ENCODE data around the gene ASB10. TPM values are rescaled to one million over a fixed set of nuclear protein-coding genes. Genes with fewer than 3 reads are reported as not detected.

ASB10 gene
- total and polyA plus RNA-seq, 2 of the 13 experiments (the other 11 are each of a cell fraction or from before 2014, with no cell fraction given), result not detected

DNA sequence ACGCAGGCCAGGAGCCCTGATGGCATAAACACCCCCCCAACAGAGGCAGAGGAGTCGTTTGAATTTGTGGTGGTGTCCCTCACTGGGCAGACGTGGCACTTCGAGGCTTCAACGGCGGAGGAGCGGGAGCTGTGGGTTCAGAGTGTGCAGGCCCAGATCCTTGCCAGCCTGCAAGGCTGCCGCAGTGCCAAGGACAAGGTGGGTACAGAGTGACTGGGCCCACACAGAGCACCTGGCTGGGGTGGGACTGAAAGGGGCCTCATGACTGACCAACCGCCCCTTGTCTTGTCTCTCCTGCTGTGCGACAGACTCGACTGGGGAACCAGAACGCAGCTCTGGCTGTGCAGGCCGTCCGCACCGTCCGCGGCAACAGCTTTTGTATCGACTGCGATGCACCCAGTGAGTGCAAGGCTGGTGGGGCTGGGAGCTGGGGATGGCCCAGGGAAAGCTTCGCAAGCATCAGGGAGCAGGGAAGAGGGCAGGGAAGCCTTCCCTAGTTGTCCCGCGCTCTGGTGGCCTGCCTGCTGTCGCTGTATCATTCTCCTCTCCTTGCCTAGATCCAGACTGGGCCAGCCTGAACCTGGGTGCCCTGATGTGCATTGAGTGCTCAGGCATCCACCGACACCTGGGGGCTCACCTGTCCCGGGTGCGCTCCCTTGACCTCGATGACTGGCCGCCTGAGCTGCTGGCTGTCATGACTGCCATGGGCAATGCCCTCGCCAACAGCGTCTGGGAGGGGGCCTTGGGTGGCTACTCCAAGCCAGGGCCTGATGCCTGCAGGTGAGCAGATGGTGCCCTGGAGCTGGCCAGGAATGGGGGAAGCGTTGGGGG, 45.0 kb downstream of the ASB10 start:
- Histone ChIP-seq H3K27me3 (ENCODE audit: control insufficient read depth in 1 of 2, insufficient read depth in 2 of 2, low read length in 2 of 2) (no peaks in the 10 kb centered on the region), H2AFZ (ENCODE audit: low read length) (no peak overlapping the region), H3K79me2 (ENCODE audit: insufficient read depth, low read length) (no peaks in the 10 kb centered on the region), H3K36me3 (replicated peaks in 1 of 2; ENCODE audit: control insufficient read depth in 1 of 2, insufficient read depth in 2 of 2, low read length in 2 of 2) (peaks cover 15 to 32% of the 10 kb centered on the region in 2 experiments), H3K27ac (ENCODE audit: extremely low read length, insufficient read depth, low read length) (no peak overlapping the region), H3K9ac (ENCODE audit: insufficient read depth, low read depth, low read length) (no peak overlapping the region), H4K20me1 (ENCODE audit: insufficient read depth, low read length) (no peaks in the 10 kb centered on the region), H3K9me3 (ENCODE audit: low read length) (no peaks in the 10 kb centered on the region), H3K4me3 (replicated peaks in 1 of 3; ENCODE audit: insufficient read depth in 1 of 3, low read depth in 2 of 3, low read length in 3 of 3) (no peak overlapping the region), H3K4me2 (ENCODE audit: low read depth, low read length) (no peak overlapping the region), H3K4me1 (ENCODE audit: insufficient read depth, low read length) (no peaks in the 10 kb centered on the region)
- intact Hi-C loops (cut with micrococcal nuclease; ENCODE audit: unreplicated experiment) (no loop called here), in situ Hi-C loops (cut with HindIII; ENCODE audit: extremely low pct_ligation_motif_present, low pct_unique_long_range_greater_than_20kb) (no loop called here)
- 94% methylated on average over 6 of the region's 31 CpGs for WGBS (ENCODE audit: low lambda C conversion rate)
- FAIRE-seq (no peak), DNase-seq (ENCODE audit: low spot score) (no peak), ATAC-seq (no peak)
- POLR2A ChIA-PET, result interaction anchor here (1.2 kb wide), 1 partner anchor 85 kb away, joined by 3 read pairs; the partner anchor contains the start of gene ABCF2
- TF ChIP-seq HNRNPL (IDR thresholded peaks at IDR 0.05; ENCODE audit: low read depth, low read length), result 0 out of 2 replicates have a peak, but pooled peaks have one; percentile 3
- TF ChIP-seq, protein P1, sequence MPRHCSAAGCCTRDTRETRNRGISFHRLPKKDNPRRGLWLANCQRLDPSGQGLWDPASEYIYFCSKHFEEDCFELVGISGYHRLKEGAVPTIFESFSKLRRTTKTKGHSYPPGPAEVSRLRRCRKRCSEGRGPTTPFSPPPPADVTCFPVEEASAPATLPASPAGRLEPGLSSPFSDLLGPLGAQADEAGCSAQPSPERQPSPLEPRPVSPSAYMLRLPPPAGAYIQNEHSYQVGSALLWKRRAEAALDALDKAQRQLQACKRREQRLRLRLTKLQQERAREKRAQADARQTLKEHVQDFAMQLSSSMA (CRISPR knock-in tag; IDR thresholded peaks at IDR 0.05), result no peak
- no peak for TF ChIP-seq TP53 (CRISPR knock-in tag; conservative IDR thresholded peaks at IDR 0.05)
- no TSS peak for BruUV-seq (replicated peaks)
- CTCF ChIA-PET (ENCODE audit: low intra/inter-chr PET ratio, low total read pairs), result no interaction called here

DNA sequence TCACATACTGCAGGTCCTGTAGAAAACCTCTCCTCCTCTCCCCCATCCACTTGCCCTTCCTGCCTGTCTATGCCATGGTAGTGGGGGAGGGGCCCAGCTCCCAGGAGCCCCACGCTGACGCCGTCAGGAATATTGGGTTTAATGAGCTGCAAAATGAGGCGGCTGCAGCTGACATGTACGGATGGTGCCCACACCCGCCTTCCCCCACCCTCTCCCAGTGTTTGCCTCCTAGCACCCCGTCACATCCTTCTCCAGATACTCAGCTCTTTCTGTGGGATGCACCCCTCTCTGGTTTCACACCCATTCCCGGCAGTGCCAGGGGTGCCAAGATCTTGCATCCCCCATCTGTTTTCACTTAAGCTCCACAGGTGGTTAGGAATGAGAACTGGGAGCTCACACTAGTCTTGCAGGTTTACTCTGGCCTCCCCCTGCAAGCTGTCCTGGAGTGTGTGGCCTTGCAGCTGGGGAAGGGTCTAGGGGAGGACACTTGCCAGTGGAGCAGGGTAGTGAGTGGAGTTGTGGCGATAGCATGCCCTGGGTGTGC, 45.7 kb downstream of the ASB10 start:
- intact Hi-C loops (cut with micrococcal nuclease; ENCODE audit: unreplicated experiment), result no loop called here
- no peaks in the 10 kb centered on the region for H3K4me1 ChIP-seq (ENCODE audit: insufficient read depth, low read length)
- no peak for TF ChIP-seq ZNF234 (CRISPR knock-in tag; conservative IDR thresholded peaks at IDR 0.05)
- TF ChIP-seq, protein P2, sequence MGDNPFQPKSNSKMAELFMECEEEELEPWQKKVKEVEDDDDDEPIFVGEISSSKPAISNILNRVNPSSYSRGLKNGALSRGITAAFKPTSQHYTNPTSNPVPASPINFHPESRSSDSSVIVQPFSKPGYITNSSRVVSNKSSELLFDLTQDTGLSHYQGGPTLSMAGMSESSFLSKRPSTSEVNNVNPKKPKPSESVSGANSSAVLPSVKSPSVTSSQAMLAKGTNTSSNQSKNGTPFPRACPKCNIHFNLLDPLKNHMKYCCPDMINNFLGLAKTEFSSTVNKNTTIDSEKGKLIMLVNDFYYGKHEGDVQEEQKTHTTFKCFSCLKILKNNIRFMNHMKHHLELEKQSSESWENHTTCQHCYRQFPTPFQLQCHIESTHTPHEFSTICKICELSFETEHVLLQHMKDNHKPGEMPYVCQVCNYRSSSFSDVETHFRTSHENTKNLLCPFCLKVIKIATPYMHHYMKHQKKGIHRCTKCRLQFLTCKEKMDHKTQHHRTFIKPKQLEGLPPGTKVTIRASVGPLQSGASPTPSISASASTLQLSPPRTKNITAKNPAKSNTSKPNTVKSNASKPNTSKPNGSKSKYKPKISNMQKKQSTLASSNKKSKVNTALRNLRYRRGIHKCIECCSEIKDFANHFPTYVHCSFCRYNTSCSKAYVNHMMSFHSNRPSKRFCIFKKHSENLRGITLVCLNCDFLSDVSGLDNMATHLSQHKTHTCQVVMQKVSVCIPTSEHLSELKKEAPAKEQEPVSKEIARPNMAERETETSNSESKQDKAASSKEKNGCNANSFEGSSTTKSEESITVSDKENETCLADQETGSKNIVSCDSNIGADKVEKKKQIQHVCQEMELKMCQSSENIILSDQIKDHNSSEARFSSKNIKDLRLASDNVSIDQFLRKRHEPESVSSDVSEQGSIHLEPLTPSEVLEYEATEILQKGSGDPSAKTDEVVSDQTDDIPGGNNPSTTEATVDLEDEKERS (CRISPR knock-in tag; IDR thresholded peaks at IDR 0.05), result no peak
- no peak for TF ChIP-seq ZBTB21 (CRISPR knock-in tag; IDR thresholded peaks at IDR 0.05)
- no peak for TF ChIP-seq GTF3A (CRISPR knock-in tag; conservative IDR thresholded peaks at IDR 0.05)
- TF ChIP-seq, protein P3, sequence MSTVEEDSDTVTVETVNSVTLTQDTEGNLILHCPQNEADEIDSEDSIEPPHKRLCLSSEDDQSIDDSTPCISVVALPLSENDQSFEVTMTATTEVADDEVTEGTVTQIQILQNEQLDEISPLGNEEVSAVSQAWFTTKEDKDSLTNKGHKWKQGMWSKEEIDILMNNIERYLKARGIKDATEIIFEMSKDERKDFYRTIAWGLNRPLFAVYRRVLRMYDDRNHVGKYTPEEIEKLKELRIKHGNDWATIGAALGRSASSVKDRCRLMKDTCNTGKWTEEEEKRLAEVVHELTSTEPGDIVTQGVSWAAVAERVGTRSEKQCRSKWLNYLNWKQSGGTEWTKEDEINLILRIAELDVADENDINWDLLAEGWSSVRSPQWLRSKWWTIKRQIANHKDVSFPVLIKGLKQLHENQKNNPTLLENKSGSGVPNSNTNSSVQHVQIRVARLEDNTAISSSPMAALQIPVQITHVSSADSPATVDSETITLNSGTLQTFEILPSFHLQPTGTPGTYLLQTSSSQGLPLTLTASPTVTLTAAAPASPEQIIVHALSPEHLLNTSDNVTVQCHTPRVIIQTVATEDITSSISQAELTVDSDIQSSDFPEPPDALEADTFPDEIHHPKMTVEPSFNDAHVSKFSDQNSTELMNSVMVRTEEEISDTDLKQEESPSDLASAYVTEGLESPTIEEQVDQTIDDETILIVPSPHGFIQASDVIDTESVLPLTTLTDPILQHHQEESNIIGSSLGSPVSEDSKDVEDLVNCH (CRISPR knock-in tag; IDR thresholded peaks at IDR 0.05), result no peak
- TF ChIP-seq, protein P4, sequence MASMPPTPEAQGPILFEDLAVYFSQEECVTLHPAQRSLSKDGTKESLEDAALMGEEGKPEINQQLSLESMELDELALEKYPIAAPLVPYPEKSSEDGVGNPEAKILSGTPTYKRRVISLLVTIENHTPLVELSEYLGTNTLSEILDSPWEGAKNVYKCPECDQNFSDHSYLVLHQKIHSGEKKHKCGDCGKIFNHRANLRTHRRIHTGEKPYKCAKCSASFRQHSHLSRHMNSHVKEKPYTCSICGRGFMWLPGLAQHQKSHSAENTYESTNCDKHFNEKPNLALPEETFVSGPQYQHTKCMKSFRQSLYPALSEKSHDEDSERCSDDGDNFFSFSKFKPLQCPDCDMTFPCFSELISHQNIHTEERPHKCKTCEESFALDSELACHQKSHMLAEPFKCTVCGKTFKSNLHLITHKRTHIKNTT (CRISPR knock-in tag; IDR thresholded peaks at IDR 0.05), result no peak

More for the DNA sequence above, 45.7 kb downstream of the ASB10 start:
- no peak overlapping the region for H2AFZ ChIP-seq (ENCODE audit: low read length)
- FAIRE-seq (no peak), ATAC-seq (no peak), DNase-seq (ENCODE audit: low spot score) (no peak)
- no peaks in the 10 kb centered on the region for H4K20me1 ChIP-seq (ENCODE audit: insufficient read depth, low read length)
- no peaks in the 10 kb centered on the region for H3K27me3 ChIP-seq (ENCODE audit: control insufficient read depth in 1 of 2, insufficient read depth in 2 of 2, low read length in 2 of 2)
- ChIA-PET POLR2A (interaction anchor here (1.2 kb wide), 1 partner anchor 86 kb away, joined by 3 read pairs; the partner anchor contains the start of gene ABCF2), CTCF (ENCODE audit: low intra/inter-chr PET ratio, low total read pairs) (no interaction called here)
- H3K27ac ChIP-seq (ENCODE audit: extremely low read length, insufficient read depth, low read length), result no peak overlapping the region
- in situ Hi-C loops (cut with HindIII; ENCODE audit: extremely low pct_ligation_motif_present, low pct_unique_long_range_greater_than_20kb), result no loop called here
- no peaks in the 10 kb centered on the region for H3K79me2 ChIP-seq (ENCODE audit: insufficient read depth, low read length)
- H3K9ac ChIP-seq (ENCODE audit: insufficient read depth, low read depth, low read length), result no peak overlapping the region
- peaks cover 15 to 39% of the 10 kb centered on the region in 2 experiments for H3K36me3 ChIP-seq (replicated peaks in 1 of 2; ENCODE audit: control insufficient read depth in 1 of 2, insufficient read depth in 2 of 2, low read length in 2 of 2)
- no TSS peak for BruUV-seq (replicated peaks)
- H3K9me3 ChIP-seq (ENCODE audit: low read length), result no peaks in the 10 kb centered on the region
- 99% methylated on average over 9 of the region's 9 CpGs for WGBS (ENCODE audit: low lambda C conversion rate)
- H3K4me2 ChIP-seq (ENCODE audit: low read depth, low read length), result no peak overlapping the region
- no peak overlapping the region for H3K4me3 ChIP-seq (replicated peaks in 1 of 3; ENCODE audit: insufficient read depth in 1 of 3, low read depth in 2 of 3, low read length in 3 of 3)
